IPS-NIHi11 (cell line): ENCODE results near the gene MGP.

Experiments used
- DNase-seq: peaks from one replicate; pipeline ENCODE4 v3.0.0; 2012; ENCODE audit warnings: mixed read lengths, low spot score

The MGP gene

DNA sequence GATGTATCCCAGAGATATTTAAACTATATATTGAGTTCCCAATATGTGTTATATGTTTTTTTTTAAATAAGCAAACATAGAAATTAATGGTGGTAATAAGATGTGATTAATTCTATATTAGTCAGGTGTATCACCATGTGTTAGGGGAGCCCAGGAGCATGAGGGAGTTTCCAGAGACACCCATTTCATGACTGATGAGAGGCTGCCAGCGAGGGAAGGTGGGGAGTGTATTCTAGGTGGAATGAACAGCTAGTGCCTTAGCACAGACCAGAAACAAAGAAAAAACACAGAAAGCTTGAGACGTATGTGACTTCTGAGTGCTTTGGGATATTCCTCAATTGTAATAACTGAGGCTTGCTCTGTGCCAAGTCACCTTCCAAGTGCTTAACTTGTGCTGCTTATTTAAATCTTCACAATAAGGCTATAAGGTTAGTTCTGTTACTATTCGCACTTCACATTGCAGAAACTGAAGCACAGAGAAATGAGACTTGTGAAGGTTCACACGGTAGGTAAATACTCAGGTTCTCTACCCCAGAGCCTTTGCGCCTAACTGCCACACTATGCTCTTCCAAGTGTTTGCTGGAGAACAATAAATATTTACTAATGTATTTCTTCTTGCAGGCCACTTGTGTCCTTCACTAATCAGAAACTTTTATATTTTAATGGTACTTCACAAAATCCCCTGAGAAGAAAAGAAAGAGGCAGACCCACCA is 17.9 kb upstream of the MGP start:
- DNase-seq: no peak

DNA sequence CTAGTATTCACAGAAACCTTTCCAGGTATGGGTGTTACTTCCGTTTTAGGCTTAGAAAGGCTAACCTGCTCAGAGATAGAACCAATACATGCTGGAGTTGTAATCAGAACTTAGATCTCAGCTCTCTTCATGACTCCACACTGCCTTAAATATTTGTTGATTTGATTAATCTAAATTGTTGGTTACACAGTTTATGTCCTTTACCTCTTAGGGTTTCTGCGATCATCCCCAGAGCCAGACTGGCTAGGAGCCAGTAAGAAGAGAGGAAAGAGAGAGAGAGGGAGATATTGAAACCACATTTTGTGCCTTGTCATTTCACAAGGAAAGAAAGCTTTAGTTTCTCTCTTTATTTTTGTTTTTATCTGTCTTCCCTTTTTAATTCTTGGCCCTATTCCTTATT is 16.8 kb upstream of the MGP start:
- no peak for DNase-seq

- DNase-seq: peak; percentile 19
These were observed 15.5 kb upstream of the MGP start for GRCh38 chr12:14901228-14901562.

DNA sequence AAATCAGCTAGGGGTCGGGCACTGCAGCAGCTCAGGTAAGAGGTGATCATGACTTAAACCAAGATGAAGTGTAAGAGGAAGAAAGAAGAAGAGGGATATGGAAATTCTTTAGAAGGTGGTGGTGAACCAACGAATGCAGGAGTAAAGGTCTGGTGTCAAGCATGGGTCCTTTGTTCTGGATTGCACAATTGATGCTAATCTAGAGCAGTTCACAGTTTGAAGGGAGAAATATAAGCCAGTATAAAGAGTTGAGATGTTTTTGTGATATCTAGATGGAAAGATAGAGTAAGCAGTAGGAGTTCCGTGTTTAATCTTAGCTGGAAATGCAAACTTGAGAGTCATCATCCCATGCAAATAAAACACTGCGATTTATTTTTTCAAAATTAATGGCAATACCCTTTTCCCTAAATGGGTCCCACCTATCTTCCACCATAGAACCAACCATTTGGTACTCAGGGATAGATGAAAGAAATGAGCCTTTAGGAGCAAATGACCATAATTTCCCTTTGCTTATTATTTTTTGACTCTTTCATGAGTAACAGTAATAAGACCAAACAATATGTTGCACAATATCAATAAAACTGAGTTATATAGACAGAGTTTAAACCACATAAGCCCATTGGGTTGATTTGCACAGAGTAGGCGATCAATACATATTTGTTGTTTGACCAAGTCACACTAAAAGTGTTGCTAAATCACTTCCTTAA is 15.0 kb upstream of the MGP start:
- no peak for DNase-seq

DNA sequence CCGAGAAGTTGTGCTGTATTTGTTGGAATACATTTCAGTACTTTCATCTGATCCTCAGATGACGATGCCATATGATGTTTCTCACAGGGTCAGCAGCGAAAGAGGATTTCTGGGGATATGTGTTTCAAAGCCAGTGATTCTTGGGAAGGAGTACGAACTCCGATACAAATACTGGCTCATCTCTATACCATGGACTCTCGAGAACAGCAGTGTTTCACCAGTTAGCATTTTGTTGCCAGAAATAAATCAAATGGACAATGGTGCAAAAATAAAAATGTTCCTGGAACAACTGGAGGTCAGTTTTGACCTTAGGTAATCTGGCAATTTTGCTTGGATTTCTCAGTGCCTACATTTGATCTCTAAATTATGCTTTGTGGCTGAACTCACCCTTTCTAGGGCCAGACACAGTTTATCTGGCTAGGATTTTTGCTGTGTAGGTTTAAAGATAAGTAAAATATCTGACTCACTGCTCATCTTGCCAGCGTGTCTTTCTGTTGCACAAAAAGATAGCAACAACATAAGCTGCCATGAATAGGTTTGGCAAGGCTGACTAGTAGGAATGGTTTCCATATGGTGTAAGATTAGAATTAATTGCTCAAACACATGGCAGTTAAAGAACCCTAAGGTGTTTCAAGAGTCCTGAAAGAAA is 11.0 kb upstream of the MGP start:
- no peak for DNase-seq

DNA sequence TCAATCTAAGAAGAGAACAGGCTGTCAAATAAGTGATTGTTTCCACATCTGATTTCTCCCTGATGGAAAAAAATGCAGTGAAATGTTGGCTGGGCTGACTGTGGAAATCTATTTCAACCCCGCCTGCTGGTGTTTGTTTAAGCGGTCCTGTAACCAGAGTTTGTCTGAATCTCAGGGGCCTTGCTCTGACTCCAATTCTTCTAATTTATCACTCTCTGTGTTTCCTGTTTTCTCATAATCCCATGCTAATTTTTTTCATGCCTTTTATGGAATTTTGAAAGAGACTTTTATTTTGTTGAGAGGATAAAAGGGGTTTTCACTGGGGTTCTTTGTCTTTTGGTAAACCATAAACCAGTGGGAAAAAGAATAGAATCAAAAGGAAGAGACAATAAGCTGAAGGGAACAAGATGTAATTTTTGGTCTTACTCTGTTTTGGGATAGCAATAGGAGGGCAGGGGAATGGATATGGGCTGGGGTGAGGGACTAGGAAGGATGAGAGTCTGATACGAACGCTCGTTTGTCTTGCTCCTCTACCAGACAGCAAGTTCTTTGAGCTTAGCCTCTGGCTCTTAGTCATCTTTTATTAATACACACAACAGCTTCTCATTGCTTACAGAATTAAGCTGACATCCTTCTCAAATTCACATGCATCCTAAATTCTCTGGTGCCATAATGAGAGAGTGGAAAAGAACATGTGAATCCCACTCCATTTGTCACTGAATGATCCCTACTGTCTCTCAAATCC is 8.0 kb upstream of the MGP start:
- DNase-seq: no peak

GRCh38 chr12:14892726-14893505 is 7.3 kb upstream of the MGP start:
- DNase-seq: no peak

GRCh38 chr12:14890701-14891100 is 5.0 kb upstream of the MGP start:
- no peak for DNase-seq

DNA sequence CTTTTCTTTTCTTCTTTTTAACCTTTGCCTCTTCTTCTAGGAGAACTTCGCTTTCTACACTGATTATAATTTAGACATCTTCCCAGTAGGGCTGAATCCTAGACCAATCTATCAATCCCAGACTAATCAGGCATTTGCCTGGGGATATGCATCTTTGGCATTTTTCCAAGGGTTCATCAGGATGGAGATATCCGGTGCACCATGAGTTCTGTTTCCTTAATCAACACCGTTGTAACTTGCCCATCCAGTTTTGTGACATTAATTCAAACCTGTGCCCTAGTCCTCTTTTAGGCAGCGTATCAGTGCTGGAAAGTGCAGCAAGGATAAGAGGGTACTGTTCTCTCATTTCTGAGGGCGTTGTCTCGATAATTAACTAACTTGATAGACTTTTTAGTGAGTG is 617 bp upstream of the MGP start:
- DNase-seq: no peak

GRCh38 chr12:14884458-14884878 is 1.2 kb downstream of the MGP start:
- DNase-seq: no peak

GRCh38 chr12:14883686-14884085 is 2.0 kb downstream of the MGP start:
- no peak for DNase-seq

- DNase-seq: no peak
These were observed 4.7 kb downstream of the MGP start for GRCh38 chr12:14880890-14881453.

- DNase-seq: no peak
These were observed 6.3 kb downstream of the MGP start for GRCh38 chr12:14879222-14879933.

DNA sequence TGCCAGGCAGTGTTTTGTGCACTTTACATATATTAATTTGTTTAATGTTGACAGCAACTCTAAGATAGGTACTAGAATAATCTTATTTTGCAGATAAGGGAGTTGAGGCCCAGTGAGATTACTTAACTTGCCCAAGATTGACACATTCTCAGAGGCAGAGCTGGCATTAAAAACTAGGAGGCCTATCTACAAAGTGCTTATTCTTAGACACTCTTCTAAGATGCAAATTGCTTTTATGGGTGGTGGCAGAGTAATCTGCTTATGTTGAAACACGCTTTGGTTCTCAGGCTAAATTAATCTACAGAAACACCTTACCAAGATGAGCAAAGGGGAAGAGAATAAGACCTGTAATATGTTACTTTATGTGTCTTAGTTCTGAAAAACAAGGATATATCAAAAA is 7.2 kb downstream of the MGP start:
- DNase-seq: no peak

- no peak for DNase-seq
These were observed 8.8 kb downstream of the MGP start for GRCh38 chr12:14876833-14877232.

- no peak for DNase-seq
These were observed 10.8 kb downstream of the MGP start for GRCh38 chr12:14874882-14875281.

GRCh38 chr12:14873440-14874185 is 12.0 kb downstream of the MGP start:
- no peak for DNase-seq

GRCh38 chr12:14871886-14872285 is 13.8 kb downstream of the MGP start:
- no peak for DNase-seq

DNA sequence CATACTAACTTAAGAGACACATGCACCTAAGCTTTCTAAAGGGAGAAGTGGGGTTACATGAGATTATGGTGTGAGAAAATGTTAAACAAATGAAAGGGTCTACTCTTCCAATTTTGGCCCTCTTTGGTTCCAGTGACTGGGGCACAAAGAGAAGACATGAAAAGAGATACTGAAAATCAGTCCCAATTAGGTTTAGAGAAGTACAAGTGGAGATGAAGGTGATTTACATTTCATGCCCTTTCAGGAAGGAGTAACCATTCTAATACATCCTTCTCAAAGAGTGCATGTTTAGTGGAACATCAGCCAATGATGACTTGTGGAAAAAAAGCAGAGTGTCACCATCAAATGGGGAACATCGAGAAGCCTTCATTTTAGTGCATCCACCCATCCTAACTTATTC is 14.4 kb downstream of the MGP start:
- DNase-seq: no peak

GRCh38 chr12:14868916-14869506 is 16.6 kb downstream of the MGP start:
- no peak for DNase-seq
